H1 (cell line): ENCODE results near the gene FARS2. TPM values are rescaled to one million over a fixed set of nuclear protein-coding genes. Genes with fewer than 3 reads are reported as not detected.

Experiments used
- CHD7 ChIP-seq: fragments of 300-600 bp; sonication (generic); IDR thresholded peaks from 2 replicates; pipeline ENCODE4 v1.7.1; 2012; ENCODE audit warnings: low read length, moderate library complexity, mild to moderate bottlenecking, inconsistent platforms; ENCODE audit not compliant: insufficient replicate concordance
- YY1 ChIP-seq: IDR thresholded peaks from 2 replicates; pipeline ENCODE4 v1.6.1; 2011; ENCODE audit warnings: low read depth, mild to moderate bottlenecking, low read length
- polyA plus RNA-seq, 7 experiments: library from polyadenylated mRNA; depleted of rRNA in 3 of 7; stranded (reverse) in 5 of 7; unstranded in 2 of 7; fragments of >200 nt in 5 of 7; fragments of 200-250 nt in 2 of 7; gene quantifications; 1 replicate in 5 of 7; 2 replicates in 1 of 7; 4 replicates in 1 of 7; pipeline versions ENCODE4 v1.2.1 to v1.2.3, GENCODE V29; 2011 to 2013; ENCODE audit warnings: missing spikeins in 2 of 7, mixed read lengths in 2 of 7
- total RNA-seq: library from RNA; stranded (reverse); fragmentation: NEBNext Ultra II Directional; extraction: Animal tissue kit (Norgen Biotek cat#: 25700); gene quantifications from 2 replicates; pipeline ENCODE4 v1.2.1, GENCODE V29; 2021

FARS2 gene
- total and polyA plus RNA-seq, 2 of the 8 experiments (the other 6 are each of a cell fraction or from before 2014, with no cell fraction given) = 11.7 to 14.4 TPM

- TF ChIP-seq CHD7 = no peak
- TF ChIP-seq YY1 = no peak
These were observed 502.1 kb downstream of the FARS2 start (continued) for GRCh38 chr6:5763407-5763806.
